ENCODE data around the gene MIB1. TPM values are rescaled to one million over a fixed set of nuclear protein-coding genes. Genes with fewer than 3 reads are reported as not detected.

MIB1 gene
- total RNA-seq, 1 experiment from 2014 or later, result 48.8 TPM

DNA sequence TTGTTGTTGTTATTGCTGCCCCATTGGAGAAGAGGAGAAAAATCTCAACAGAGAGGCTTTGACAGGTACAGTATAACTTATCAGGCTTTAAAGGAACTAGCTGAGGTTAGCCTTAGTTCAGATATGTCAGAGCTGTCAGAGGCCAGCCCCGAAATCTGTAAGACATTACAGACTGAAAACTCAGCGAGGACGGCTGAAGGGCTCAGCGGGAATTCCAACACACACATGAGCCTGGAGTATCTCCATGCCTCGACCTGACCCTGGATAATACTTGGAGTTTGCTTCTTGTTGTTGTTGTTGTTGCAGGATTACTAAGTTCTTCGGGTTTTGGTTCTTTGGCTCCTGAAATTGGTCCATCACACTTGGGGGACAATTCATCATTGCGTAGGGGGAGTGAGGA lies 166.9 kb downstream of the MIB1 start:
- no peaks in the 10 kb centered on the region for H3K23me2 ChIP-seq (ENCODE audit: insufficient read length, low read depth, low read length, poor library complexity, severe bottlenecking)
- no peaks in the 10 kb centered on the region for H3K79me2 ChIP-seq (ENCODE audit: insufficient read depth, low read length)
- no peaks in the 10 kb centered on the region for H3K9me3 ChIP-seq (ENCODE audit: control insufficient read depth, low read depth, low read length)
- no peak overlapping the region for H3K4me2 ChIP-seq (ENCODE audit: insufficient read depth, insufficient read length, low read length)
- H3K4ac ChIP-seq (ENCODE audit: low read depth, low read length), result no peak overlapping the region
- H3T11ph ChIP-seq (ENCODE audit: low read length), result no peak overlapping the region
- no peak for DNase-seq
- no peaks in the 10 kb centered on the region for H3K36me3 Mint-ChIP-seq (ENCODE audit: insufficient read depth in 1 of 3, low read depth in 3 of 3)
- peaks cover 2% of the 10 kb centered on the region; the same call in 1 of the 2 replicates for H3K4me1 ChIP-seq (ENCODE audit: insufficient read depth, low read length)
- H3K27me3 ChIP-seq (ENCODE audit: insufficient read depth, low read length), result peaks cover 10% of the 10 kb centered on the region
- H3K23ac ChIP-seq (ENCODE audit: insufficient read length, low read depth, low read length), result no peak overlapping the region
- H3K56ac ChIP-seq (ENCODE audit: insufficient read length, low read depth, low read length), result no peak overlapping the region
- TF ChIP-seq, protein P1, sequence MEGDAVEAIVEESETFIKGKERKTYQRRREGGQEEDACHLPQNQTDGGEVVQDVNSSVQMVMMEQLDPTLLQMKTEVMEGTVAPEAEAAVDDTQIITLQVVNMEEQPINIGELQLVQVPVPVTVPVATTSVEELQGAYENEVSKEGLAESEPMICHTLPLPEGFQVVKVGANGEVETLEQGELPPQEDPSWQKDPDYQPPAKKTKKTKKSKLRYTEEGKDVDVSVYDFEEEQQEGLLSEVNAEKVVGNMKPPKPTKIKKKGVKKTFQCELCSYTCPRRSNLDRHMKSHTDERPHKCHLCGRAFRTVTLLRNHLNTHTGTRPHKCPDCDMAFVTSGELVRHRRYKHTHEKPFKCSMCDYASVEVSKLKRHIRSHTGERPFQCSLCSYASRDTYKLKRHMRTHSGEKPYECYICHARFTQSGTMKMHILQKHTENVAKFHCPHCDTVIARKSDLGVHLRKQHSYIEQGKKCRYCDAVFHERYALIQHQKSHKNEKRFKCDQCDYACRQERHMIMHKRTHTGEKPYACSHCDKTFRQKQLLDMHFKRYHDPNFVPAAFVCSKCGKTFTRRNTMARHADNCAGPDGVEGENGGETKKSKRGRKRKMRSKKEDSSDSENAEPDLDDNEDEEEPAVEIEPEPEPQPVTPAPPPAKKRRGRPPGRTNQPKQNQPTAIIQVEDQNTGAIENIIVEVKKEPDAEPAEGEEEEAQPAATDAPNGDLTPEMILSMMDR (conservative IDR thresholded peaks at IDR 0.05), result no peak
- H4K20me1 ChIP-seq (ENCODE audit: control insufficient read depth, insufficient read depth, insufficient read length), result no peaks in the 10 kb centered on the region
- H2BK5ac ChIP-seq (ENCODE audit: insufficient read length, low read length), result no peak overlapping the region
- H3K14ac ChIP-seq (ENCODE audit: insufficient read depth, low read length), result no peak overlapping the region
- no peak overlapping the region for H2BK120ac ChIP-seq (ENCODE audit: low read depth, low read length, poor library complexity, severe bottlenecking)
- no CpG with 5 or more reads among the region's 7 CpGs for WGBS (ENCODE audit: extremely low coverage, insufficient read length, low lambda C conversion rate)
- no peak overlapping the region for H3K4me3 Mint-ChIP-seq
- H3K9me3 Mint-ChIP-seq, result no peaks in the 10 kb centered on the region; a peak in 1 of 5 replicates
- H3K79me1 ChIP-seq (ENCODE audit: insufficient read depth, low read depth, low read length, poor library complexity, severe bottlenecking), result no peaks in the 10 kb centered on the region
- H2BK15ac ChIP-seq (ENCODE audit: low read depth, low read length), result no peak overlapping the region
- no peak overlapping the region for H2AK5ac ChIP-seq (ENCODE audit: insufficient read length, low read length)
- no peak overlapping the region for H4K91ac ChIP-seq (ENCODE audit: insufficient read length, low read depth, low read length)
- H3K27ac Mint-ChIP-seq, result no peak overlapping the region
- H4K5ac ChIP-seq (ENCODE audit: insufficient read length, low read depth, low read length), result no peak overlapping the region
- peaks cover 0 to 9% of the 10 kb centered on the region in 2 experiments; a peak in 2 of 4 replicates for H3K4me1 Mint-ChIP-seq
- no peak overlapping the region for H4K8ac ChIP-seq (replicated peaks; ENCODE audit: insufficient read length, low read depth, low read length)
- H3K9ac ChIP-seq (ENCODE audit: extremely low read depth, insufficient read length, low read length), result no peak overlapping the region
- no peak overlapping the region for H2AFZ ChIP-seq (ENCODE audit: low read length)
- H3K27me3 Mint-ChIP-seq (ENCODE audit: low read depth), result peaks cover 87% of the 10 kb centered on the region
- H2BK12ac ChIP-seq (ENCODE audit: insufficient read length, low read depth, low read length), result no peak overlapping the region
- H3K27ac ChIP-seq (ENCODE audit: insufficient read length, low read depth, low read length), result no peak overlapping the region
- no peak overlapping the region for H3K18ac ChIP-seq (ENCODE audit: insufficient read length, low read depth, low read length)
- H2BK20ac ChIP-seq (ENCODE audit: low read depth, low read length, poor library complexity, severe bottlenecking), result no peak overlapping the region

Data from H9 (cell line).